HCT116 (cell line): ENCODE measurements around the gene MAPK7.

ENCODE experiments used
- CBX3 ChIP-seq: IDR thresholded peaks from 2 replicates; pipeline ENCODE4 v1.6.1; 2012; ENCODE audit warnings: low read depth
- EGR1 ChIP-seq: IDR thresholded peaks from 2 replicates; pipeline ENCODE4 v1.6.1; 2012; ENCODE audit warnings: low read depth
- EZH2 ChIP-seq: fragments of 200-600 bp; sonication (generic); IDR thresholded peaks from 2 replicates; pipeline ENCODE4 v1.6.1; 2017; ENCODE audit warnings: antibody characterized with exemption, mixed run types
- JUND ChIP-seq: IDR thresholded peaks from 2 replicates; pipeline ENCODE4 v1.6.1; 2012
- MAX ChIP-seq: IDR thresholded peaks from 2 replicates; pipeline ENCODE4 v1.6.1; 2012
- POLR2A ChIP-seq: IDR thresholded peaks from 2 replicates; pipeline ENCODE4 v1.7.0; 2011; ENCODE audit warnings: borderline replicate concordance; ENCODE audit not compliant: insufficient read depth, insufficient read length; ENCODE audit errors: extremely low read depth
- POLR2AphosphoS5 ChIP-seq: IDR thresholded peaks from 2 replicates; pipeline ENCODE4 v1.6.1; 2011; ENCODE audit warnings: mild to moderate bottlenecking, low read depth, low read length, moderate library complexity
- RAD21 ChIP-seq: IDR thresholded peaks from 2 replicates; pipeline ENCODE4 v1.6.1; 2012; ENCODE audit warnings: low read depth, mild to moderate bottlenecking
- YY1 ChIP-seq: IDR thresholded peaks from 2 replicates; pipeline ENCODE4 v1.6.1; 2011; ENCODE audit warnings: low read length, low read depth, moderate library complexity, mild to moderate bottlenecking; ENCODE audit not compliant: insufficient replicate concordance; ENCODE audit errors: extremely low read depth
- ZBTB33 ChIP-seq: IDR thresholded peaks from 2 replicates; pipeline ENCODE4 v1.6.1; 2011; ENCODE audit warnings: mild to moderate bottlenecking, low read length, moderate library complexity; ENCODE audit not compliant: insufficient replicate concordance; ENCODE audit errors: extremely low read depth
- ZFX ChIP-seq: fragments of 450-650 bp; IDR thresholded peaks from 2 replicates; pipeline ENCODE4 v1.6.1; 2017
- ZNF274 ChIP-seq: fragments of 200-500 bp; sonication (Bioruptor generic); IDR thresholded peaks from 2 replicates; pipeline ENCODE4 v1.6.1; 2014; ENCODE audit warnings: mild to moderate bottlenecking, low read depth, low read length, inconsistent platforms
- TF ChIP-seq, protein P1 (sequence below), 3 experiments: fragments of 200-600 bp in 1 of 3; sonication (generic) in 1 of 3; IDR thresholded peaks in 2 of 3; conservative IDR thresholded peaks in 1 of 3; 2 replicates each; pipeline ENCODE4 v1.5.1; 2012 to 2017; ENCODE audit warnings: low read depth in 2 of 3, low read length in 2 of 3, antibody characterized with exemption in 1 of 3, borderline replicate concordance in 1 of 3, control low read depth in 1 of 3, mild to moderate bottlenecking in 1 of 3, mixed read lengths in 1 of 3, mixed run types in 1 of 3, moderate library complexity in 1 of 3; ENCODE audit not compliant: insufficient read depth in 1 of 3
- TF ChIP-seq, protein P2 (sequence below): IDR thresholded peaks from 2 replicates; pipeline ENCODE4 v1.6.1; 2012; ENCODE audit warnings: low read depth

DNA sequence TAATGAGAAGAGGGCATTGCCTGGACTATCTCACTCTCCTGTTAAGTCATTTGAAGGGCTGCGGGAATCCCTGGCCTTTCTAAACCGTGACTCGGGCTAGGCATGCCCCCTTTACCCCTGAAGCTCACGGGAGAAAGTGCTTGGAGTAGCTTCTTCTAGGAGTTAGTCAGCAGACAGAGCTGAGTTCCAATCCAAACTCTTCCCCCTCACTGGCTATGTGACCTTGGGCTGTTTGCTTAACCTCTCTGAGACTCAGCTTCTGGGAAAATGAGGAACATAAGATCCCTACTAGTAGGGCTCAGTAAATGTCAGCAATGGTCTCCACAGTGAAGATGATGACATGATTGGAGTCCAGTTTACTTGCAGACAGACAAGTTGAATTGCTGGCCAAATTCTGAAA is 10.1 kb upstream of the MAPK7 start:
- TF ChIP-seq ZBTB33: no peak
- TF ChIP-seq, protein P1, sequence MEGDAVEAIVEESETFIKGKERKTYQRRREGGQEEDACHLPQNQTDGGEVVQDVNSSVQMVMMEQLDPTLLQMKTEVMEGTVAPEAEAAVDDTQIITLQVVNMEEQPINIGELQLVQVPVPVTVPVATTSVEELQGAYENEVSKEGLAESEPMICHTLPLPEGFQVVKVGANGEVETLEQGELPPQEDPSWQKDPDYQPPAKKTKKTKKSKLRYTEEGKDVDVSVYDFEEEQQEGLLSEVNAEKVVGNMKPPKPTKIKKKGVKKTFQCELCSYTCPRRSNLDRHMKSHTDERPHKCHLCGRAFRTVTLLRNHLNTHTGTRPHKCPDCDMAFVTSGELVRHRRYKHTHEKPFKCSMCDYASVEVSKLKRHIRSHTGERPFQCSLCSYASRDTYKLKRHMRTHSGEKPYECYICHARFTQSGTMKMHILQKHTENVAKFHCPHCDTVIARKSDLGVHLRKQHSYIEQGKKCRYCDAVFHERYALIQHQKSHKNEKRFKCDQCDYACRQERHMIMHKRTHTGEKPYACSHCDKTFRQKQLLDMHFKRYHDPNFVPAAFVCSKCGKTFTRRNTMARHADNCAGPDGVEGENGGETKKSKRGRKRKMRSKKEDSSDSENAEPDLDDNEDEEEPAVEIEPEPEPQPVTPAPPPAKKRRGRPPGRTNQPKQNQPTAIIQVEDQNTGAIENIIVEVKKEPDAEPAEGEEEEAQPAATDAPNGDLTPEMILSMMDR (IDR thresholded peaks at IDR 0.05 in 2 of 3, conservative IDR thresholded peaks at IDR 0.05 in 1 of 3; ENCODE audit: borderline replicate concordance in 1 of 3, insufficient read depth in 1 of 3, low read depth in 2 of 3, low read length in 2 of 3): no peak
- no peak for TF ChIP-seq RAD21
- no peak for TF ChIP-seq POLR2A
- TF ChIP-seq ZNF274: no peak
- no peak for TF ChIP-seq YY1
- TF ChIP-seq EGR1: no peak
- no peak for TF ChIP-seq EZH2
- TF ChIP-seq CBX3: no peak
- no peak for TF ChIP-seq ZFX
- no peak for TF ChIP-seq JUND
- TF ChIP-seq MAX: no peak
- TF ChIP-seq POLR2AphosphoS5: no peak
- TF ChIP-seq, protein P2, sequence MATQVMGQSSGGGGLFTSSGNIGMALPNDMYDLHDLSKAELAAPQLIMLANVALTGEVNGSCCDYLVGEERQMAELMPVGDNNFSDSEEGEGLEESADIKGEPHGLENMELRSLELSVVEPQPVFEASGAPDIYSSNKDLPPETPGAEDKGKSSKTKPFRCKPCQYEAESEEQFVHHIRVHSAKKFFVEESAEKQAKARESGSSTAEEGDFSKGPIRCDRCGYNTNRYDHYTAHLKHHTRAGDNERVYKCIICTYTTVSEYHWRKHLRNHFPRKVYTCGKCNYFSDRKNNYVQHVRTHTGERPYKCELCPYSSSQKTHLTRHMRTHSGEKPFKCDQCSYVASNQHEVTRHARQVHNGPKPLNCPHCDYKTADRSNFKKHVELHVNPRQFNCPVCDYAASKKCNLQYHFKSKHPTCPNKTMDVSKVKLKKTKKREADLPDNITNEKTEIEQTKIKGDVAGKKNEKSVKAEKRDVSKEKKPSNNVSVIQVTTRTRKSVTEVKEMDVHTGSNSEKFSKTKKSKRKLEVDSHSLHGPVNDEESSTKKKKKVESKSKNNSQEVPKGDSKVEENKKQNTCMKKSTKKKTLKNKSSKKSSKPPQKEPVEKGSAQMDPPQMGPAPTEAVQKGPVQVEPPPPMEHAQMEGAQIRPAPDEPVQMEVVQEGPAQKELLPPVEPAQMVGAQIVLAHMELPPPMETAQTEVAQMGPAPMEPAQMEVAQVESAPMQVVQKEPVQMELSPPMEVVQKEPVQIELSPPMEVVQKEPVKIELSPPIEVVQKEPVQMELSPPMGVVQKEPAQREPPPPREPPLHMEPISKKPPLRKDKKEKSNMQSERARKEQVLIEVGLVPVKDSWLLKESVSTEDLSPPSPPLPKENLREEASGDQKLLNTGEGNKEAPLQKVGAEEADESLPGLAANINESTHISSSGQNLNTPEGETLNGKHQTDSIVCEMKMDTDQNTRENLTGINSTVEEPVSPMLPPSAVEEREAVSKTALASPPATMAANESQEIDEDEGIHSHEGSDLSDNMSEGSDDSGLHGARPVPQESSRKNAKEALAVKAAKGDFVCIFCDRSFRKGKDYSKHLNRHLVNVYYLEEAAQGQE: no peak
